Stimulated activated naive CD4-positive, alpha-beta T cell (primary cell): ENCODE data around the gene TSC22D4.
"Not testable (repeated sequence)": the region's sequence is repeated elsewhere in the genome, so short reads cannot be mapped to it uniquely, and the experiment has no call there.

Source experiments
- DNase-seq, 6 experiments: peaks; one replicate each; lab custom pipeline; 2025; lab: John Stamatoyannopoulos, UW

TSC22D4 gene

DNA sequence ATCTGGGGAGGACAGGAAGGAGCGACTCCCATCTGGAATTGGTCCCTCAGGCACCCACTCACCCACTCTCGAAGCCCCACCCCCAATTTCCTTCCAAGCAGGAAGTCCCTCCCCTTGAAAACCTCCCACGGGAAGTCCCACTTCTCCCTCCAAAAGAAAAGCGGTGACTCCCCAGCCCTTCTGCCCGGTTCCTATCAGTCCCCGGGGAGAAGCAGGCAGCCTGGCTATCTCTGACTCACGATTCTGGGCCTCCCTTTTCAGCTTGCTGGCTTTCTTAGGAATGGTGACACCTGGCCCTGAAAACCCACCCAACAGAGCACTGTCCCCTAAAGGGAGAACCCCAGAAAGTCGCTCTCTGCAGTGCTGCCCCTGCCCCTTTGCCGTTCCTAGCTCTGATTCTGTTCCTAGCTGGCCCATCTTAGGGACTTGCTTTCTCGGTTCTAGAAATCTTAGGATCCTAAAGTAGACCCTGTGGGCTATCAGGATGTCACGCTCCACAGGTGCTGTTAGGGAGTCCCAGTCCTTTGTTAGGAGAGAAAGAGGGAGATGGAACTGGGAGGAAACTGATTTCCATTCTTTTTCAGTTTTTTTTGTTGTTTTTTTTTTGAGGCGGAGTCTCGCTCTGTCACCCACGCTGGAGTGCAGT, 6.0 kb downstream of the TSC22D4 start:
- no peak for DNase-seq

- no peak for DNase-seq
Observed at GRCh38 chr7:100472121-100472851, 6.7 kb downstream of the TSC22D4 start.

DNA sequence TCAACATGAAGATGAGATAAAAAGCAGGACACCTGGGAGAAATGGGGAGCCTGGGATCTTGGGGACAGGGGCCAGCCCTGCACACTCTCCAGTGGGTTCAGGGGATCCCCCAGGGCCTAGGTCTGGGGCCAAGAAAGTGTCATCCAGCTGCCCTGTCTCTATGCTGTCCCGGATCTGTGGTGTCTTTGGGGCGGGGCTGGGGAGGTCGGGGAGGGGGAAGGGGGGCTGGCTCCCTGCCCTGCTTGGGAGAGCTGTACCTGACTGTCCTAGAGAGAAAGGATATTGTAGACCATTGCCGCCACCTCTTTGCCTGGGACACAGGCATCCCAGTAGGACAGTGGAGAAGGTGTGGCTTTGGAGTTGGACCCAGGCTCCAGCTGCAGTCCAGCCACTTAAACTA, 8.0 kb downstream of the TSC22D4 start:
- no peak for DNase-seq

- peak; percentile 52 to 84 (median 74) for DNase-seq
Observed at GRCh38 chr7:100469227-100470044, 9.6 kb downstream of the TSC22D4 start.

DNA sequence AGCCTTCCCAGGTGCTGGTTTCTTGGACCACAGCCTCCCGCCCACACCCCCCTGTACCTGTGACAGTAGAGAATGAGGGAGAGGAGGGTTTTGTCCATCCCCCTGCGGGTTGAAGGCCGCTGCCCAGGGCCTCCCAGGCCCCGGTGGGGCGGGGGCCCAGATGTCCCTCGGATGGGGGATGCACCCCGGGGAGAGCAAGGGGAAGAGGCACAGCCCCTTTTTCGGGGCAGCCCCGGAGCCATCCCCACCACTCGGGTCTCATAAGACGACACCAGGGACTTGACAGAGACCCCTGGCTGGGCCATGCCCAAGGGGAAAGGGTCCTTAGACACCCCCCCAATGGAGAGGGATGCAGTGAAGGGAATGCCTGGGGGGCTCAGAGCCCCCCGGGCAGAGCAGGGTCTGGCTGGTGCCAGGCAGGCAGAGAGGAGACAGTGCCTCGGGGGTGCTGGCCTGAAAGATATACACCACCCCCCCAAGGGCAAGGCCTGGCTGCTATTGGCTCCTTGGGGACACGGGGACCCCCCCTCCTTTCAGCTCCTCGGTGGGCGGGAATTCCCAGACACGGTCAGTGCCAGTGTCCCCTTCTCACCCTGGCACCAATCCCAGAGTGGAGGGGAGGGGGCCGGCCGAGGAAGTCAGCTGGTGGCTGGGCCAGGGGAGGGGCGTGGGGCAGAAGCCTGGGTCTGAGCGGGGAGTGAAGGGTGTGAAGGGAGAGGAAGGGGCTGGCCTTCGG, 11.2 kb downstream of the TSC22D4 start:
- DNase-seq = no peak

- DNase-seq = no peak
Observed at GRCh38 chr7:100466653-100467605, 12.1 kb downstream of the TSC22D4 start.

GRCh38 chr7:100465702-100466311, 13.2 kb downstream of the TSC22D4 start:
- DNase-seq = no peak

DNA sequence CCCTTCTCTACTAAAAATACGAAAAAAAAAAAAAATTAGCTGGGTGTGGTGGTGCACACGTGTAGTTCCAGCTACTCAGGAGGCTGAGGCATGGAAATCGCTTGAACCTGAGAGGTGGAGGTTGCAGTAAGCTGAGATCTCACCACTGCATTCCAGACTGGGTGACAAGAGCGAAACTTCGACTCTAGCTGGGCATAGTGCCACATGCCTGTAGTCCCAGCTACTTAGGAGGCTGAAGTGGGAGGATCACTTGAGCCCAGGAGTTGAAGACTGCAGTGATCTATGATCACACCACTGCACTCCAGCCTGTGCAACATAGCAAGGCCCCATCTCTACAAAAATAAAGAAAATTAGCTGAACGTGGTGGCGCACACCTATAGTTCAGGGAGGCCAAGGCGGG, 13.7 kb downstream of the TSC22D4 start:
- DNase-seq = no peak

DNA sequence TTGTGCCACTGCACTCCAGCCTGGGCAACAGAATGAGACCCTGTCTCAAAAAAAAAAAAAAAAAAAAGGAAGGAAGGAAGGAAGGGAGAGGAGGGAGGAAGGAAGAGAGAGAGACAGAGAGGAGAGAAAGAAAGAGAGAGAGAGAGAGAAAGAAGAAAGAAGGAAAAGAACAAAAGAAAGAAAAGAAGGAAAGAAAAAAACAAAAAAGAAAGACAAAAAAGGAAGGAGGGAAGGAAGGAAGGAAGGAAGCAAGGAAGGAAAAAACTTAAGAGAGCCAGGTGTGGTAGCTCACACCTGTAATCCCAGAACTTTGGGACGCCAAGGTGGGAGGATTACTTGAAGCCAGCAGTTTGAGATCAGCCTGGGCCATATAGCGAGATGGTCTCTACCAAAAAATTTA, 14.2 kb downstream of the TSC22D4 start:
- DNase-seq = no peak

- no peak for DNase-seq
Observed at GRCh38 chr7:100464210-100464660, 14.8 kb downstream of the TSC22D4 start, which contains the start of gene SPACDR. Gene SPACDR (minus strand): TSS chr7:100464260. CDS start chr7:100464025, 235 bp downstream.

DNA sequence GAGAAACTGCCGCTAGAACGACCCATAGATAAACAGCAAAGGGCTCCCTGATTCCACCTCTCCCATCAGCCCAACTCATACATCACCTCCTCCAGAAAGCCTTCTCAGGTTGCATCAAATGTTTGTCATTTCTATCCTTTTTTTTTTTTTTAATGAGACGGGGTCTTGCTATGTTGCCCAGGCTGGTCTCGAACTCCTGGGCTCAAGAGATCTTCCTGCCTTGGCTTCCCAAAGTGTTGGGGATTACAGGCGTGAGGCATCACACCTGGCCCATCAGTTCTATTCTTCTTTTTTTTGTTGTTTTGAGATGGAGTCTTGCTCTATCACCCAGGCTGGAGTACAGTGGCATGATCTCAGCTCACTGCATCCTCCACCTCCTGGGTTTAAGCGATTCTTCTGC, 22.0 kb downstream of the TSC22D4 start:
- DNase-seq = no peak

DNA sequence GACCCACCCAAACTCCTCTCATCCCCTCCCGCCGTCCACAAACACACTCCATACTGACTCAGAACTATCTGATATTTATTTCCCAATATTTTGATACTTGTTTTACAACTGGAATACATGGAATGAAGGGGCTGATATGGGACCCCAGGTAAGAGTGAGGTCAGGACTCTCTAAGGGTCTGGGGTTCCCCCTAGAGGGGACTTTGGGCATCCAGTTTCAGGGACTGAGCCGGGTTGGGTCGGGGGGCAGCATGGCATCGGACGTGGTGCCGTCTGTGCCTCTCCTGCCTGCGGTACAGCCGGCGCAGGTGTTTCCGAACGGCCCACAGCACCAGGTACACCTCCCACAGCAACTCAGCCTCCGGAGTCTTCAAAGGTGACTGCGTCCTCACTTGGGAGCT, 22.5 kb downstream of the TSC22D4 start:
- no peak for DNase-seq

DNA sequence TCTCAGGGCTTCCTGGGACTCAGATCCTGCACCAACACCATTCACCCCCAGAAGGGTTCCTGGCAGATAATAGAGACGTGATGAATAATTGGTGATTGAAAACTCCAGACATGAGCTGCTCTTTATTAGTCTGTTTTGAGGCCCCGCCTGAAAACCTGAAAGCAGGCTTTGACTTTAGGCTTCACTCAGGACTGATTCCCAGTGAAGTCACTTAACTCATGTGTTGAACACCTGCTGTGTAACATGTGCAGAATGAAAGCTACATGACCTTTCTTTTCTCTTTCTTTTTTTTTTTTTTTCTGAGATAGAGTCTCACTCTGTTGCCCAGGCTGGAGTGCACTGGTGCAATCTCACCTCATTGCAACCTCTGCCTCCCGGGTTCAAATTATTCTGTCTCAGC, 23.8 kb downstream of the TSC22D4 start:
- DNase-seq = no peak

DNA sequence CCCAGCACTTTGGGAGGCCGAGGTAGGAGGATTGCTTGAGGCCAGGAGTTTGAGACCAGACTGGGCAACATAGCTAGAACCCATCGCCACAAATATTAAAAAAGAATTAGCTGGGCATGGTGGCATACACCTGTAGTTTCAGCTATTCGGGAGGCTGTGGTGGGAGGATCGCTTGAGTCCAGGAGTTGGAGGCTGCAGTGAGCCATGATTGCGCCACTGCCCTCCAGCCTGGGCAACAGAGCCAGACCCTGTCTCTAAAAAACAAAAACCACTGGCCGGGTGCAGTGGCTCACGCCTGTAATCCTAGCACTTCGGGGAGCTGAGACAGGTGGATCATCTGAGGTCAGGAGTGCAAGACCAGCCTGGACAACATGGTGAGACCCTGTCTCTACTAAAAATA, 25.2 kb downstream of the TSC22D4 start:
- DNase-seq = not testable (repeated sequence)

- DNase-seq = no peak
Observed at GRCh38 chr7:100452513-100452912, 26.5 kb downstream of the TSC22D4 start.

- DNase-seq = no peak
Observed at GRCh38 chr7:100449190-100449795, 29.7 kb downstream of the TSC22D4 start.

- DNase-seq = not testable (repeated sequence)
Observed at GRCh38 chr7:100447363-100447762, 31.7 kb downstream of the TSC22D4 start.

DNA sequence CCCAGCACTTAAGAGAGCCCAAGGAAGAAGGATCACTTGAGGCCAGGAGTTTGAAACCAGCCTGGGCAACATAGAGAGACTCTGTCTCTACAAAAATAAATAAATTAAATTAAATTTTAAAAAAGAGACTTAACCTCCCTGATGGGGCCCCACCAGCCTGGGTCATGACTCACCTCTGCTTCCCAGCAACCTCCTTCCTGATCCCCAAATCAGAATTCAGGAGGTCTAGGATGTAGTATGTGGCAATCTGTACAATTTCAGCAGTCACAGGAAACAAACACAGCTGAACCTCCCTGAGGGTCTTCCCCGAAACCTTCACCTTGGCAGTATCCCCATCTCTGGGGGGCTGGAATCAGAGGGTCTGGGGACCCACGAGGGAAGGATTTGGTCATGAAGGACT, 33.0 kb downstream of the TSC22D4 start:
- no peak for DNase-seq

DNA sequence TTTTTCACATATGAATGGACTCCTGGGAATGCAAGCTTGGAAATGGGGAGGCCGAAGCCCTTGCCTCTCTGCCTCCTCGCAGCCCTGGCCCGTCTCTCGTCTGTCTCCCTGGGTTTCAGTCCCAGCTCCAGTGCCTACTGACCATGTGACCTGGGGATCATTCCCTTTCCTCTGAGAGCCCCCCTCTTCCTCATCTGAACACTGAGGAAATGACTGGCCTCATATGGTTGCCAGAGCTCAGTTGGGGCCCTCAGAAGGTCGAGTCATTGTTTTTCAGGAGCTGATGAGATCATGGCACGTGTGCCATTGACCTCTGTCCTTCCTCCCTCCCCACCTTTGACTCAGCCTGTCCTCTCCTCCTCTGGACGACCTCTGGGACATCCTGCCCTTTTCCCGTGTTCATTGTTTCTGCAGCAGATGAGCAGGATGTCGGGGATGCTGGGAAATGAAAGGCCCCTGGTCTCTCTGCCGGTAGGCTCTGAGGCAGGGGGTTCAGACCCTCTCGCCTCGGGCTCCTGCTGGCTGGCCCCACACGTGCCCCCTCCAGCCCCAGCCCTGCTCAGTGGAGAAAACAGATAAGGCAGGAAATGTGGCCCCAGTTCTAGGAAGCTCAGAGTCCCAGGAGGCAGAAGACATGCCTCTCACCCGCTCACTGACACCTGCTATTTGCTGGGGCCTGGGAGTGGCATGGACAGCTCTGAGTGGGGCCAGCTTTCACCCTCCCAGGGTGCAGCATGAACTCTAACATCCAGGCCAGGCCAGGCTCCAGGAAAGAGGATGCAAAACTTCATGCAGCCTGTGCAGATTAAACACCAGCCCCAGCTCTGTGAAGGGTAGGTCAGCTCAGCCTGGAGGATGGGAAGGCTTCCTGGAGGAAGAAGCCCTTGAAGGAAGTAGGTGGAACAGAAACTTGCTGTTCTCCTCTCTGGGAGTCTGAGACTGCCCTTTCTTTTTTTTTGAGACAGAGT, 34.4 kb downstream of the TSC22D4 start:
- no peak for DNase-seq
